GM12891 (cell line): ENCODE measurements around the gene IFNG.

Experiments used
- PAX5 ChIP-seq: IDR thresholded peaks from 2 replicates; pipeline ENCODE4 v1.6.1; 2011; ENCODE audit warnings: low read length, moderate library complexity, mild to moderate bottlenecking; ENCODE audit not compliant: insufficient read depth, severe bottlenecking
- POLR2A ChIP-seq: IDR thresholded peaks from 2 replicates; pipeline ENCODE4 v1.6.1; 2011; ENCODE audit warnings: low read depth, low read length, control low read depth
- POLR2AphosphoS5 ChIP-seq: IDR thresholded peaks from 2 replicates; pipeline ENCODE4 v1.6.1; 2011; ENCODE audit warnings: low read depth, low read length, control low read depth
- SPI1 ChIP-seq: IDR thresholded peaks from 2 replicates; pipeline ENCODE4 v1.6.1; 2011; ENCODE audit warnings: low read depth, low read length, control low read depth
- TAF1 ChIP-seq: IDR thresholded peaks from 2 replicates; pipeline ENCODE4 v1.6.1; 2011; ENCODE audit warnings: low read depth, low read length, control low read depth

DNA sequence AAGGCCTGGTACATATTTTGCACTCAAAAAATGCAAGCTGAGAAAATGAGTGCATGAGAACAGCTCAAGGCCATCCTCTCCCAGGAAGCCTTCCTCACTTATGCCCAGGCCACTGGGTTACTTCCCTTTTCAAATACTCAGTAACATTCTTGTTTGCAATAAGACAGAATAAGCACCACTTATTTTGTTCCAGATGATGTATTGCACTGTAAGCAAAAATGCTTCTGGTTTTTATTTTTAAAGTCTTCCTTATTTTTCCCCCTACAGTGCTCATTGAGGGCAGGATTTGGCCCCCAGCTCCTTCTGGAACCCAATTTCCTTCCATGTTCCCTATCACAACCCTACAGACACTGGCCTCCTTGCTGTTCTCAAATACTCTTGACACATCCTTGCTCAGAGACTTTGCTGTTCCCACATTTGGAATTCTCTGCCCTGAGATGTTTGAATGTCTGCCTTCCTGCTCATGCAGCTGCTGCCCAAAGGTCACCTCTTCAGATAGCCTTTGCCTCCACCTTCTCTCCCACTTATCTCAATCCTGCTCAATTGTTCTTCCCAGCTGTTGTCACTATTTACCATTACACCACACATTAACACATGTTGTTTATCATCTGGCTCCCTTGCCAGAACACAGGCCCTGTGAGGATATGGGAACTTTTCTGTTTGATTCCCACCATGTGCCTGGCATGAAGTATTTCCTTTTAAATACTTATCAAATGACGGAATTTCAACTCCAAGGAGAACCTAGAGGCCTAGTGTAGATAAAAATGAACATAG, 49.9 kb downstream of the IFNG start:
- TF ChIP-seq POLR2AphosphoS5, result no peak
- TF ChIP-seq POLR2A, result no peak
- TF ChIP-seq TAF1, result no peak
- no peak for TF ChIP-seq SPI1
- TF ChIP-seq PAX5, result no peak
